DLD1 (cell line): Measurements from ENCODE around the gene ABT1.

Experiments
- in situ Hi-C: cut with HindIII; loops from 2 replicates; pipeline ENCODE4 v1.10.0; 2017; ENCODE audit warnings: low sequenced_read_pairs

The ABT1 gene

DNA sequence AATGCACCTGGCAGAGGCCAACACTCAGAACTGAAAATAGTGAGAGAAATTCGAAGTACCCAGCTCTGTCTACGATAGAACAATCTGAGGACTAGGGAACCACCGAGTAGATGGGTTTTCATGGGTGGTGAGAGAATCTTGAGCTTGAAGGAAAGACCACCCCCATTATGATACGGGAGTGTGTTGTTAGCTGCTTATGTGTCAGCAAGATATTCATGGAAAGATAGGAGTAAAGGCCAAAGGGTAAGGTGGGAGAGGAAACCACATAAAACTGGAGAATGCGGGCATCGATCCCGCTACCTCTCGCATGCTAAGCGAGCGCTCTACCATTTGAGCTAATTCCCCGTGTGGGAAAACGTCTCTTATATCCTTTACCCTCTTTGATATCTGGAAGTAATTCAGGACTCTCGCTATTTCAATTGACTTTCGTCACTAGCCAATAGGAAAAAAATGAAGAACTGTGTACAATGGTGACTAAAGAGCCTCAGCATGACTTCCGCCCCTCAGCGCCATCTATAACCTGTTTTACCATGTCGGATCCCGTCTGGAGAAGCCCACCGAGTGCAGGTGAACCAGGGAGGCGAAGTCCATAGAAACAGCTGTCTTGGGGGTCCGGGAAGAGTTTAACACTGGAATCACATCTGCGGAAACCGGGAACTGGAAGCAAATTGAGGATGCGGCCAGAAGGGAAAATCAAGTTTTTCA is 25.0 kb upstream of the ABT1 start:
- in situ Hi-C loops = no loop called here

- in situ Hi-C loops = no loop called here
Observed at GRCh38 chr6:26575494-26575939, 21.2 kb upstream of the ABT1 start.

DNA sequence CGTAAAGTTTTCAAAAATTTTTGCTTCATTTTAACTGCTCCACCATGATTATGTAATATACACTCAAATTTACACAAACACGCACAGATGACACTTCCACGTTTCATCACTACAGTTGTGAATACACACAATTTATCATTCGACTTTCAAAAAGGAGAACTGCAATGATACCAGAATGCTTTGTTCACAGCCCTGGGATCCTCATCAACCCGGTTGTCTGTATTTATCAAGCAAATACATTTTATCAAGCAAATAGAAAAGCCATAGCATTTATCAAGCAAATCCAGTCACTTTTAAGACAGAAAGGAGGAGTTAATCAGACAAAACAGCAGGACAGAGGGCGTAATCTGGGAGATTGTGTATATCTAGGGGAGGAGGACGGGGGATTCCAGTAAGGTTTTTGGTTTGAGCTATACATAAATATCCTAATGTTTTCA is 20.3 kb upstream of the ABT1 start:
- in situ Hi-C loops = no loop called here

DNA sequence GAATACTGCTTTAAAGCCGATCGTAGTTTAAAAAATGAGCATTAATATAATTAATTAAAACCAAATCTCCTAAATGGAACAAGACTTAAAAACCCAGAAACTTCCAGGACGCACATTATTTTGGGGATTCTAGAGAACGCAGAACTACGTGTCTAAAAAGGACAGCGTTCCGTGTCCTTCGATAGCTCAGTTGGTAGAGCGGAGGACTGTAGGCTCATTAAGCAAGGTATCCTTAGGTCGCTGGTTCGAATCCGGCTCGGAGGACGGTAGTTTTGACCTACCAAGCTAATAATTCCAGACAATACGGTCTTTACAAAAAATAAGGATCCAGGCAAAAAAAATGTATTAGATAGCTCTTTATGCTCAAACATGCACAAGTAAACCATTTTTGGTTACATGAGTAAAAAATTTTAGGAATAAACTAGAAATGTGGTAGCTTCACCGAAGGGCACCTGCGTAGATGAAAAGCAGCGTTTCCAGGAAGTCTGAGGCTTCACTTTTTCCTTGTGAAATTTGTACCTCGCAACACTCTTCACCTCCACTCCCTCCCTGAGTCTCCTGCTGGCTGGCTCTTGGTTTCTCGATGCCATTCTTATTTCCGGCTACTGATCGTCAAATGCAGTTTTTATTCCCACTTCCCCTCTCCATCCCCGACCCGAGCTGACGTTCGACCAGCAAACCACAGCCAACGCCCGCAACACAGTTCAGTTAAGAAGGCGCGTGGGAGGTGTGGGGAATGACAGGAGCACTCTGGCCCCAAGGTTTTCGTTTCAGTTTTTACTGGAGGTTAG is 19.6 kb upstream of the ABT1 start:
- in situ Hi-C loops = no loop called here

GRCh38 chr6:26577720-26578072 is 19.1 kb upstream of the ABT1 start:
- in situ Hi-C loops = no loop called here

GRCh38 chr6:26578279-26578678 is 18.5 kb upstream of the ABT1 start:
- in situ Hi-C loops = no loop called here

DNA sequence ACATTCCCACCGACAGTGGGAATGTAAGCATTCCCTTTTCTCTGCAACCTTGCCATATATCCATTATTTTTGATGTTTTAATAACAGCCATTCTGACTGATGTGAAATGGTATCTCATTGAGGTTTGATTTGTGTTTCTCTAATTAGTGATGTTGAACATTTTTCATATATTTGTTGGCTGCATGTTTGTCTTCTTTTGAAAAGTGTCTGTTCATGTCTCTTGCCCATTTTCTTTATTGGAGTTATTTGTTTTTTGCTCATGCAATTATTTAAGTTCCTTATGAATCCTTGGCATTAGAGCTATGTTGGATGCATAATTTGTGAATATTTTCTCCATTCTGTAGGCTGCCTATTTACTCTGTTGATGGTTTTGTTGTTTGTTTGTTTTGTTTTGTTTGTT is 18.0 kb upstream of the ABT1 start:
- in situ Hi-C loops = no loop called here

GRCh38 chr6:26581164-26581915 is 15.4 kb upstream of the ABT1 start:
- in situ Hi-C loops = no loop called here

DNA sequence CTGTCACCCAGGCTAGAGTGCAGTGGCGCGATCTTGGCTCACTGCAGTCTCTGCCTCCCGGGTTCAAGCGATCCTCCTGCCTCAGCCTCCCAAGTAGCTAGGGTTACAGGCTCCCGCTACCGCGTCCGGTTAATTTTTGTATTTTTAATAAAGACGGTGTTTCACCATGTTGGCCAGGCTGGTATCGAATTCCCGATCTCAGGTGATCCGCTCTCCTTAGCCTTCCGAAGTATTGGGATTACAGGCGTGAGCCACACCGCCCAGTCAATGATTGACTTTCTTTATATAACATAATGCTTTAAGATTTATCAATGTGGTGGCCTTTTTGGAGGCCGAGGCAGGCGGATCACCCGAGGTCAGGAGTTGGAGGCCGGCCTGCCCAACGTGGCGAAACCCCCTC is 7.8 kb upstream of the ABT1 start:
- in situ Hi-C loops = no loop called here

- in situ Hi-C loops = no loop called here
Observed at GRCh38 chr6:26592649-26593048, 4.1 kb upstream of the ABT1 start.

DNA sequence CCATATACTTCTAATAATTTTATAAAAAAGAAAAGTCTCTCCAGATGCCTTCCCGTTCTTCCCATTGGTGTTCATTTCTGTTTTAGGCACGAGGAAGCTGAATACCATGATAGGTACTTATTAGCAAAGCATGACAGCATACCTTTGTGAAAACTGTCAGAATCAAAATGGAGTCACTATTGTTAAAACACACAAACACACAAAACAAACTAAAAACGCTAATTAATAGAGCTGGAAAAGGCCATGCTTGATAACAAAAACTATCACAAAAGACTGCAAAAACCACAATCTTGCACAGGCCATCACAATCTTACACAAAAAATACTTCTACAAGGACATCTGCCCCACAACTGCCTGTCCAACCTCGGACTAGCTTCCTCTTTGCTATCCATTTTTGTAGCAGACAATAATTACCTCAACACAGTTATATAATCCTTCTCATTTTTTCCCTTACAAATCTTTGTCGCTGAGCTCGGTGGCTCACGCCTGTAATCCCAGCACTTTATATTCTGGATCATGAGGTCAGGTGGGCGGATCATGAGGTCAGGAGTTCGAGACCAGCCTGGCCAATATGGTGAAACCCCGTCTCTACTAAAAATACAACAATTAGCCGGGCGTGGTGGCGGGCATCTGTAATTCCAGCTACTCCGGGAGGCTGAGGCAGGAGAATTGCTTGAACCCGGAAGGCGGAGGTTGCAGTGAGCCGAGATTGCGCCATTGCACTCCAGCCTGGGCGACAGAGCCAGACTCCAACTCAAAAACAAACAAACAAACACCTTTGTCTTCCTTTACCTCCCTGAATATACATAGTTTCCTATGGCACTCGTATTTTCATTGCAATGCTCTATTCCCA is 3.2 kb upstream of the ABT1 start:
- in situ Hi-C loops = no loop called here

GRCh38 chr6:26594131-26594498 is 2.6 kb upstream of the ABT1 start:
- in situ Hi-C loops = no loop called here

DNA sequence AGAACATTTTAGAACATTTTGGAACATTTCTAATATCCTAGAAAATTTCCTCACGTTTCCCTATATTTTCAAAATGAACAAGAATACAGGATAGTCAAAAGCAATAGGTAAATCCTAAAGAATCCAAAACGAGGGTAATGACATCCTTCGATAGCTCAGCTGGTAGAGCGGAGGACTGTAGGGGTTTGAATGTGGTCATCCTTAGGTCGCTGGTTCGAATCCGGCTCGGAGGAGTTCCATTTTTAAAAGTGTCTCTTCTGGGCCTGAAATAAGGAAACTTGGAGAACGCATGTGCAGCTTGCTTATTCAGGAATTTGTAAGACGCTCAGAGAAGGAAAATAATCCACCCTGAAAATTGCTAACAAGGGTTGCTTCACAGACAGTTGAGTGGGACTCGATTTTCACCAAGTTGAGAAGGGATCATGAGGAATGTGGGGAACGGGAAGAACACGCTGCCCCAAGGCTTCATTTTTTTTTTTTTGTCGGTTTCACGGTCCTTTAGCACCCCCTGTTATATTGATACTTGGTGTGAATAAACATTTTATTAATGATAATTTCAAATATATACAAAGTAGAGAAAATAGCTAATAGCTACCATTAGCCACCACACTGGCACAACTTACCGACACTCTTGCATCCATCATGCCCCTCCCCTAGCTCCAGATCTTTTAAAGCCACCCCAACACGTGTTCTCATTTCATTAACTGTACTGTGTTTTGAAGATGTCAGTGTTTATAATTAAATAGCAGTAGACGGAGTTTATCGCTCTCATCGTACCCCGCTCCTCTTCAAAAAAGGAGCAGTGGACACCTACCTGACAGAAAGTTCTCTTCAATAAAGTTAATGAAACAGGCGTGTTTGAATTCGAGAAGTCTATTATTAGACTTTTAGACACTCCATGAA is 1.8 kb upstream of the ABT1 start:
- in situ Hi-C loops = no loop called here

- in situ Hi-C loops = no loop called here
Observed at GRCh38 chr6:26595669-26596269, 984 bp upstream of the ABT1 start.

GRCh38 chr6:26597389-26597766 is 625 bp downstream of the ABT1 start:
- in situ Hi-C loops = no loop called here

GRCh38 chr6:26597821-26598220 is 1.1 kb downstream of the ABT1 start:
- in situ Hi-C loops = no loop called here

DNA sequence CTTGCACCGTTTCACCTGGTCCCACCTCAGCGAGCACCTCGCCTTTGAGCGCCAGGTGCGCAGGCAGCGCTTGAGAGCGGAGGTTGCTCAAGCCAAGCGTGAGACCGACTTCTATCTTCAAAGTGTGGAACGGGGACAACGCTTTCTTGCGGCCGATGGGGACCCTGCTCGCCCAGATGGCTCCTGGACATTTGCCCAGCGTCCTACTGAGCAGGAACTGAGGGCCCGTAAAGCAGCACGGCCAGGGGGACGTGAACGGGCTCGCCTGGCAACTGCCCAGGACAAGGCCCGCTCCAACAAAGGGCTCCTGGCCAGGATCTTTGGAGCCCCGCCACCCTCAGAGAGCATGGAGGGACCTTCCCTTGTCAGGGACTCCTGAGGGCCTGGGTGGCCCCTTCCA is 1.5 kb downstream of the ABT1 start:
- in situ Hi-C loops = no loop called here

DNA sequence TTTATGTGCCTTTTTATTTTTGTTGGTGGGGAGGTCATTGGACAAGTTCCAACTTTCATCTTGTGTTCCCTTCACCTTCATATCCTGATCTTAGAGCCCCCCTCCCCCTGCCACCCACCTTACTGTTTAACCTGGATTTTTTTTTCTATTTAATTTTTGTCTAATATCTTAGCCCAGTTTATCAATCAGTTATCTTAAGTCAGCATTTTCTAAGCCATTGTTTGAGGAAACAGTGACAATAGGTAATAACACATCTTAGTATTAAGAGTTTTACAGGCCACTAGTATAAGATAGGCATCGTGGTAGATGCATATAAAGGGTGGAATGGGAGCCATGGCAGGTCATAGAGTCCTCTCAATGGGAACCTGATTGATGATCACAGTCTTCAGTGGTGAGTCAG is 2.4 kb downstream of the ABT1 start:
- in situ Hi-C loops = no loop called here

- in situ Hi-C loops = no loop called here
Observed at GRCh38 chr6:26599591-26599990, 2.8 kb downstream of the ABT1 start.

GRCh38 chr6:26600759-26601158 is 4.0 kb downstream of the ABT1 start:
- in situ Hi-C loops = no loop called here
